ENCODE results near the gene FCAR.

DNA sequence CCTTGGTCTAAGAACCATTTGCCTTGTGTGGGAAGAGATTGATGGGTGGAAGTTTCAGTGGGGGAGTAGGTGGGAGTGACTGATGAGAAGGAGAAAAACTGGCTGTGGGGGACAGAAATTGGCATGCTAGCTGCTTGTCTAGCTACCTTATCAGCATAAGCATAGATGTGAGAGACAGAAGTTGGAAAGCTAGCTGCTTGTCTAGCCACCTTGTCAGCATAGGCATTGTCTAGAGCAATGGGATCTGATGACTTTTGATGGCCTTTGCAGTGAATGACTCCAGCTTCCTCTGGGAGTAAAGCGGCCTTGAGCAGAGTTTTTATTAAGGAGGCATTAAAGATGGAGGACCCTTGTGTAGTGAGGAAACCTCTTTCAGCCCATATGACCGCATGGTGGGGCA is 22.0 kb downstream of the FCAR start:
- TF ChIP-seq, protein P1, sequence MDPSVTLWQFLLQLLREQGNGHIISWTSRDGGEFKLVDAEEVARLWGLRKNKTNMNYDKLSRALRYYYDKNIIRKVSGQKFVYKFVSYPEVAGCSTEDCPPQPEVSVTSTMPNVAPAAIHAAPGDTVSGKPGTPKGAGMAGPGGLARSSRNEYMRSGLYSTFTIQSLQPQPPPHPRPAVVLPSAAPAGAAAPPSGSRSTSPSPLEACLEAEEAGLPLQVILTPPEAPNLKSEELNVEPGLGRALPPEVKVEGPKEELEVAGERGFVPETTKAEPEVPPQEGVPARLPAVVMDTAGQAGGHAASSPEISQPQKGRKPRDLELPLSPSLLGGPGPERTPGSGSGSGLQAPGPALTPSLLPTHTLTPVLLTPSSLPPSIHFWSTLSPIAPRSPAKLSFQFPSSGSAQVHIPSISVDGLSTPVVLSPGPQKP (IDR thresholded peaks at IDR 0.05; ENCODE audit: borderline replicate concordance, low read depth, low read length) = no peak
- TF ChIP-seq, protein P2, sequence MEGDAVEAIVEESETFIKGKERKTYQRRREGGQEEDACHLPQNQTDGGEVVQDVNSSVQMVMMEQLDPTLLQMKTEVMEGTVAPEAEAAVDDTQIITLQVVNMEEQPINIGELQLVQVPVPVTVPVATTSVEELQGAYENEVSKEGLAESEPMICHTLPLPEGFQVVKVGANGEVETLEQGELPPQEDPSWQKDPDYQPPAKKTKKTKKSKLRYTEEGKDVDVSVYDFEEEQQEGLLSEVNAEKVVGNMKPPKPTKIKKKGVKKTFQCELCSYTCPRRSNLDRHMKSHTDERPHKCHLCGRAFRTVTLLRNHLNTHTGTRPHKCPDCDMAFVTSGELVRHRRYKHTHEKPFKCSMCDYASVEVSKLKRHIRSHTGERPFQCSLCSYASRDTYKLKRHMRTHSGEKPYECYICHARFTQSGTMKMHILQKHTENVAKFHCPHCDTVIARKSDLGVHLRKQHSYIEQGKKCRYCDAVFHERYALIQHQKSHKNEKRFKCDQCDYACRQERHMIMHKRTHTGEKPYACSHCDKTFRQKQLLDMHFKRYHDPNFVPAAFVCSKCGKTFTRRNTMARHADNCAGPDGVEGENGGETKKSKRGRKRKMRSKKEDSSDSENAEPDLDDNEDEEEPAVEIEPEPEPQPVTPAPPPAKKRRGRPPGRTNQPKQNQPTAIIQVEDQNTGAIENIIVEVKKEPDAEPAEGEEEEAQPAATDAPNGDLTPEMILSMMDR (conservative IDR thresholded peaks at IDR 0.05; ENCODE audit: low read depth, low read length) = no peak
